GM19397 (cell line): ENCODE data around the gene HDAC4.

ENCODE experiments used
- ATAC-seq: cut with Tn5 transposase; IDR thresholded peaks from one replicate; pipeline ENCODE4 v1.9.1; 2021; ENCODE audit warnings: mild to moderate bottlenecking, moderate library complexity; ENCODE audit not compliant: unreplicated experiment

HDAC4 gene

GRCh38 chr2:239370876-239371725 lies 29.7 kb downstream of the HDAC4 start:
- no peak for ATAC-seq

DNA sequence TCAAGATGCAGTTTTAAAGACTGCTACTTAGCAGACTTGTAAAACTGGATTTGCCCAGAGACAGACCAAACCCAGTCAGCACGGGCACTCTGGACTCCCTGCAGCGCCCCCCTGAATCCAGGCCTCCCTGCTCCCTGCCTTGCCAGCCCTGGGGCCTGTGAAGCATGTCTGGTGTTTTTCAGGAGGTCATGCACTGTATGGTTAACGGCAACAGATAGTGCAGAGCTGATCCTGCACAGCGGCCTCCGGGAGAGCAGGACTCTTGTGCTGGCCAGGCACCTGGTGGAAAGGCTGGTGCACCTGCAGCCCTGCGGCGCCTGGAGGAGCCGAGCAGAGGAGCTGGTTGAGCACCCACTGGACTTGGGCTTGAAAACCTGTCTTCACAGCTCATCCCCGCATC lies 30.4 kb downstream of the HDAC4 start:
- no peak for ATAC-seq

- peak; percentile 84 for ATAC-seq
These were observed 31.1 kb downstream of the HDAC4 start for GRCh38 chr2:239369631-239370161.

- no peak for ATAC-seq
These were observed 31.8 kb downstream of the HDAC4 start for GRCh38 chr2:239368906-239369552.

GRCh38 chr2:239368321-239368720 lies 32.5 kb downstream of the HDAC4 start:
- ATAC-seq, result no peak

DNA sequence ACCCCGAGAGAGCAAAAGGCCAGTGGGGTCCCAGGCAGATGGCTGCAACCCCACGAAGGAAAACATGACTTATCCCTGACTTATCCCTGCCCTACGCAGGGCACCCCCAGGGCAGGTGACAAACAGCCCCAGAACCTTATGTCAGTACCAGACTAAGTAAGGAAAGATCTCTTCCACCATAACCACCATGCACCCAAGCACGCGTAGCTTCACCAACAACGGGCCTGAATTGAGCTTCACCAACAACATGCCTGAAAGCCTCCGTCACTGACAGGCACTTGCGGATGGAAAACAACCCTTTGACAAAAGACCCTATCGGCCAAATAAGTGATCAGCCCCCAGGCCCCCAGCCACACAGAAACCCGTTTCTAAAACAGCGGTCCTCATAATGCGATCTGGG lies 34.1 kb downstream of the HDAC4 start:
- ATAC-seq, result no peak

- no peak for ATAC-seq
These were observed 34.9 kb downstream of the HDAC4 start for GRCh38 chr2:239365782-239366435.

- ATAC-seq, result no peak
These were observed 35.6 kb downstream of the HDAC4 start for GRCh38 chr2:239365071-239365781.

GRCh38 chr2:239363946-239364637 lies 36.7 kb downstream of the HDAC4 start:
- no peak for ATAC-seq

GRCh38 chr2:239362507-239362906 lies 38.3 kb downstream of the HDAC4 start:
- no peak for ATAC-seq

GRCh38 chr2:239361311-239361642 lies 39.5 kb downstream of the HDAC4 start:
- no peak for ATAC-seq

GRCh38 chr2:239360421-239361310 lies 40.2 kb downstream of the HDAC4 start:
- ATAC-seq, result no peak

DNA sequence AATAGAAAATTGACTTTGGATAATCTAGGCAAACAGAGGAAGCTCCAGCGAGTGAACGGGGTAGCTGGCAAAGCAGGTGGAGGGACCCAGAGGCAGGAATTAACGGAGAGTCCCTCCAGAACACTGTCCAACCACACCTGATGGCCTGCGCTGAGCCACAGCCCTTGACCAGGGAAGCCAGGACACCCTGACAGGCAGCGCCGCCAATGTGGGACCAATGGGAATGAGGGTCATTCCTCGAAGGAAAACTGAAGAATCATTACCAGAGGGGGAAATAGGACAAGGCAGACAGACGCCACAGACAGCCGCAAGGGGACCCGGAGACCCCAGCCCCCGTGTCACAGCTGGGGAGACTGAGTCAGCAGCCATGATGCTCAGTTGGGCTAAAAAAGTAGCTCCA lies 40.8 kb downstream of the HDAC4 start:
- ATAC-seq, result no peak

DNA sequence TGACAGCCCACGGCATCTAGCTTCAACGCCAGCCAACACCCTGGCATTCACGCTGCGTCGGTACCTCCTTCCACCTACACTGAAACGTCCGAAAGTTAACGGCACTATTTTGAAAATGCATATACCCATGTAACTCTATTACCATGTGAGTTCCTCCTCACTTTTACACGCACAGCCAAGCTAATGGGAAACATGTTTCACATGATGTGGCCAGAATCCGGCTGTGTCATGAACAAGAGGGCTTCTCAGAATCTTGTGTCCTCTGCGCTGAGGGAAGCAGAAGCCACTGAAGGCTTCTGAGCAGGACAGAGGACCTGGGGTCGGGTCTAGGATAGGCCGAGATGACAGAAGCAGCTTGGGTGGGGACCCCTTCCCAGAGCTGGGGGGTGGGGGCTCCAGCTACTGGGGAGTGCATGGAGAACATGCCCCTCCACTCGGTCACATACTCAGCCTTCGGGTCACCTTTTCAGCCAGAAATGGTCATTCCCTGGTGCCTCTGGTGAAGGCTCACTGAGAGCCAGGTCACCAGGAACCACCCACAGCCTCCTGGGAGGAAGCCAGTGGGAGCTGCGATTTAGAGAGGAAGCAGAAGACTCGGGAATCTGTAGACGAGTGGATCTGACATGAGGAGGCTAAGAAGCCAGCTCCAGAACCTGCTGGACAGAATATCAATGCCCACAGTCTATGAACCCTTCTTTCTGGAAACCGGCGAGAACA lies 41.5 kb downstream of the HDAC4 start:
- ATAC-seq, result no peak

DNA sequence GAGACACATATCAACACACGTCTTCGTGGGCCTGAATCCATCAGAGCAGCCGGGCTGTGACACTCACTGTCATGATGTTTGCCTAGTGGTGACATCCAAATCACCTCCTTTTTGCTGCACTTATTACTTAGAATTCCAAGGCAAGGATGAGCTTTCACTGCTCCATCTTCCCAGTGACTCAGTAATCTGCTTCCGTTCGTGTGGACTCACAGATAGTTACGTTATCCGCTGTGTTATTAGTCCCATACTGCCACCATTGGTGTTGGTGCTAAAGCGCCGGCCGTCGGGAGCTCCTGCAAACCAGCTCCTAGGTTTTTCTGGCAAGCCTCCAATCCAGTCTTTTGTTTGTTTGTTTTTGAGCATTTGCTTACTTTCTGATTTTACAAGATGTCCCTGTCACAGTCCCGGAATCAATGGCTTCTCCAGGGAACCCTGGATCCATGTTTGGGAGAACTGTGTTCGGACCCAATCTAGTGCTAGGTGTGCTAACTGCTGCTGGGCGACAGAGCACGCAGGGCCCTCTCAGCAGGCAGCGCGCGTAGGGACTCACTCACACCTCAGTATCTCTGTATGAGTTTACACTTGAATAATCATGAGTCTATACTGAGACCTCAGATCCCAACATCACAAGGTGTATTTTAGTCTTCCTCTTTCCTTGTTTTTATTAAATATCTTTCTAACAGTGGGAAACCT lies 42.6 kb downstream of the HDAC4 start:
- no peak for ATAC-seq

GRCh38 chr2:239355724-239356123 lies 45.1 kb downstream of the HDAC4 start:
- ATAC-seq, result no peak

GRCh38 chr2:239355139-239355538 lies 45.7 kb downstream of the HDAC4 start:
- no peak for ATAC-seq

GRCh38 chr2:239354791-239355136 lies 46.1 kb downstream of the HDAC4 start:
- ATAC-seq, result no peak
